ENCODE results near the gene DLGAP1. TPM values are rescaled to one million over a fixed set of nuclear protein-coding genes. Genes with fewer than 3 reads are reported as not detected.

Gene DLGAP1
- total and polyA plus RNA-seq, 4 donors: 0.54 to 11.8 (median 3.1) TPM

DNA sequence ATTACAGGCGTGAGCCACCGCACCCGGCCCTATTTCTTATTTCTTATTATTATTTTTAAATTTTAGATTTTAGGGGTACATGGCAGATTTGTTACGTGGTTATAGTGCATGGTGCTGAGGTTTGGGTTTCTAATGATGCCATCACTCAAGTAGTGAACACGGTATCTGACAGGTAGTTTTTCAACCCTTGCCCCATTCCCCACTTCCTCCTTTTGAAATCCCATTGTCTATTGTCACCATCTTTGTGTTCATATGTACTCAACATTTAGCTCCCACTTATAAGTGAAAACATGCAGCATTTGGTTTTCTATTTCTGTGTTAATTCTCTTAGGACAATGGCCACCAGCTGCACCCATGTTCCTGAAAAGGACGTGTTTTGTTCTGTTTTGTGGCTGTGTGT, 965.6 kb downstream of the DLGAP1 start:
- Histone ChIP-seq H3K4me3 (no peak overlapping the region), H3K27me3 (ENCODE audit: control insufficient read depth in 3 of 3, insufficient read depth in 3 of 3, low read length in 2 of 3) (no peaks in the 10 kb centered on the region), H3K4me1 (ENCODE audit: control insufficient read depth in 5 of 5, insufficient read depth in 5 of 5, low read length in 5 of 5) (no peaks in the 10 kb centered on the region), H3K36me3 (ENCODE audit: control insufficient read depth in 4 of 4, insufficient read depth in 4 of 4, low read length in 4 of 4) (no peaks in the 10 kb centered on the region), H3K9me3 (ENCODE audit: control insufficient read depth in 4 of 4, insufficient read depth in 3 of 4, low read length in 3 of 4) (no peaks in the 10 kb centered on the region), H3K27ac (ENCODE audit: low read depth in 1 of 2, low read length in 1 of 2) (no peak overlapping the region), H3K9ac (ENCODE audit: insufficient read depth in 1 of 2, low read length in 2 of 2) (no peak overlapping the region)
- ATAC-seq (ENCODE audit: insufficient read depth, low FRiP score) (no peak), DNase-seq (no peak)
- WGBS, 2 donors: 80 to 88% methylated on average over 6 of the region's 6 CpGs
- TF ChIP-seq, protein P1, sequence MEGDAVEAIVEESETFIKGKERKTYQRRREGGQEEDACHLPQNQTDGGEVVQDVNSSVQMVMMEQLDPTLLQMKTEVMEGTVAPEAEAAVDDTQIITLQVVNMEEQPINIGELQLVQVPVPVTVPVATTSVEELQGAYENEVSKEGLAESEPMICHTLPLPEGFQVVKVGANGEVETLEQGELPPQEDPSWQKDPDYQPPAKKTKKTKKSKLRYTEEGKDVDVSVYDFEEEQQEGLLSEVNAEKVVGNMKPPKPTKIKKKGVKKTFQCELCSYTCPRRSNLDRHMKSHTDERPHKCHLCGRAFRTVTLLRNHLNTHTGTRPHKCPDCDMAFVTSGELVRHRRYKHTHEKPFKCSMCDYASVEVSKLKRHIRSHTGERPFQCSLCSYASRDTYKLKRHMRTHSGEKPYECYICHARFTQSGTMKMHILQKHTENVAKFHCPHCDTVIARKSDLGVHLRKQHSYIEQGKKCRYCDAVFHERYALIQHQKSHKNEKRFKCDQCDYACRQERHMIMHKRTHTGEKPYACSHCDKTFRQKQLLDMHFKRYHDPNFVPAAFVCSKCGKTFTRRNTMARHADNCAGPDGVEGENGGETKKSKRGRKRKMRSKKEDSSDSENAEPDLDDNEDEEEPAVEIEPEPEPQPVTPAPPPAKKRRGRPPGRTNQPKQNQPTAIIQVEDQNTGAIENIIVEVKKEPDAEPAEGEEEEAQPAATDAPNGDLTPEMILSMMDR (IDR thresholded peaks at IDR 0.05; ENCODE audit: control extremely low read depth, extremely low read depth): no peak

DNA sequence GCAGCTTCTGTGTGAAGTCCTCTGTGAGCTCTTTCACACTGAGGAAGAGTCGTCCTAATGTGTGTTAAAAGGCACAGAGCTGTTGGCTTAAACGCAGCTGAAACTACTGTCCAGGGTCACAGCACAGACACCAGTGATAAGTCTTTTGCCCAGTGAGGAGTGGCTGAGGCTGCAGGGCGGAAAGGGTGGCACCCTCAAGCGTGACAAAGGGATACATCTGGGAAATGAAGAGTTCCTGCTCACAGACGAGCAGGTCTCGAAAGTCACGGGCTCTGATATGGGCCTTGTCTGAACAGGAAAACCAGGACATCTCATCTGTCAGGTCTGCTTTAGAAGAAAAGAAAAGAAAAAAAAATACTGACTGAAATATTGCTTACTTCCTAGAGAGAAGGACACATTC, 968.6 kb downstream of the DLGAP1 start:
- Histone ChIP-seq H3K9ac (ENCODE audit: insufficient read depth in 1 of 2, low read length in 2 of 2) (no peak overlapping the region), H3K4me3 (no peak overlapping the region), H3K36me3 (ENCODE audit: control insufficient read depth in 4 of 4, insufficient read depth in 4 of 4, low read length in 4 of 4) (no peaks in the 10 kb centered on the region), H3K4me1 (ENCODE audit: control insufficient read depth in 5 of 5, insufficient read depth in 5 of 5, low read length in 5 of 5) (peaks cover 0 to 12% (median 0%) of the 10 kb centered on the region in 5 donors), H3K27me3 (ENCODE audit: control insufficient read depth in 3 of 3, insufficient read depth in 3 of 3, low read length in 2 of 3) (no peaks in the 10 kb centered on the region), H3K9me3 (ENCODE audit: control insufficient read depth in 4 of 4, insufficient read depth in 3 of 4, low read length in 3 of 4) (no peaks in the 10 kb centered on the region), H3K27ac (ENCODE audit: low read depth in 1 of 2, low read length in 1 of 2) (no peak overlapping the region)
- WGBS, 2 donors: 45 to 61% methylated on average over 7 of the region's 7 CpGs
- ATAC-seq (ENCODE audit: insufficient read depth, low FRiP score) (no peak), DNase-seq (peak in 1 of 3 donors; percentile 44)
- TF ChIP-seq, protein P1 (IDR thresholded peaks at IDR 0.05; ENCODE audit: control extremely low read depth, extremely low read depth): no peak

GRCh38 chr18:3485153-3486149, 969.7 kb downstream of the DLGAP1 start:
- H3K9me3 ChIP-seq (ENCODE audit: control insufficient read depth in 4 of 4, insufficient read depth in 3 of 4, low read length in 3 of 4): no peaks in the 10 kb centered on the region
- TF ChIP-seq, protein P1 (IDR thresholded peaks at IDR 0.05; ENCODE audit: control extremely low read depth, extremely low read depth): no peak
- H3K36me3 ChIP-seq (ENCODE audit: control insufficient read depth in 4 of 4, insufficient read depth in 4 of 4, low read length in 4 of 4): no peaks in the 10 kb centered on the region
- no peak for DNase-seq
- H3K9ac ChIP-seq (ENCODE audit: insufficient read depth in 1 of 2, low read length in 2 of 2): no peak overlapping the region
- H3K27ac ChIP-seq (ENCODE audit: low read depth in 1 of 2, low read length in 1 of 2): no peak overlapping the region
- H3K4me1 ChIP-seq (ENCODE audit: control insufficient read depth in 5 of 5, insufficient read depth in 5 of 5, low read length in 5 of 5): peaks cover 0 to 13% (median 0%) of the 10 kb centered on the region in 5 donors
- no peak overlapping the region for H3K4me3 ChIP-seq
- H3K27me3 ChIP-seq (ENCODE audit: control insufficient read depth in 3 of 3, insufficient read depth in 3 of 3, low read length in 2 of 3): no peaks in the 10 kb centered on the region
- 88 to 89% methylated on average over 9 of the region's 9 CpGs for WGBS, 2 donors
- no peak for ATAC-seq (ENCODE audit: insufficient read depth, low FRiP score)

Data from lung (tissue), 12 donors.